MM.1S (cell line): ENCODE results near the gene ABCA13.
"Not testable (repeated sequence)": the region's sequence is repeated elsewhere in the genome, so short reads cannot be mapped to it uniquely, and the experiment has no call there.

ENCODE experiments used
- DNase-seq: peaks from one replicate; pipeline ENCODE4 v3.0.0-alpha.2; 2015
- H2AFZ ChIP-seq: fragments of 300-600 bp; sonication (generic); 2 replicates; pipeline ENCODE4 v1.6.0; 2016; ENCODE audit warnings: antibody characterized with exemption, low read length
- H3F3A ChIP-seq: fragments of 300-600 bp; sonication (generic); 2 replicates; pipeline ENCODE4 v1.6.1; 2016; ENCODE audit warnings: mild to moderate bottlenecking, antibody characterized with exemption, low read length, moderate library complexity, mixed read lengths; ENCODE audit not compliant: insufficient read depth
- H3K27ac ChIP-seq: fragments of 300-600 bp; sonication (generic); 2 replicates; pipeline ENCODE4 v1.5.1; 2016; ENCODE audit warnings: mild to moderate bottlenecking, low read length
- H3K27me3 ChIP-seq: fragments of 300-600 bp; sonication (generic); replicated peaks from 2 replicates; pipeline ENCODE4 v1.6.0; 2016; ENCODE audit warnings: low read length; ENCODE audit not compliant: insufficient read depth
- H3K36me3 ChIP-seq: fragments of 300-600 bp; sonication (generic); replicated peaks from 2 replicates; pipeline ENCODE4 v1.6.1; 2016; ENCODE audit warnings: mild to moderate bottlenecking, low read length, mixed read lengths; ENCODE audit not compliant: insufficient read depth
- H3K4me1 ChIP-seq: fragments of 300-600 bp; sonication (generic); 2 replicates; pipeline ENCODE4 v1.6.1; 2016; ENCODE audit warnings: low read length, mixed read lengths
- H3K4me2 ChIP-seq: fragments of 300-600 bp; sonication (generic); 2 replicates; pipeline ENCODE4 v1.6.0; 2016; ENCODE audit warnings: low read depth, low read length
- H3K4me3 ChIP-seq: fragments of 300-600 bp; sonication (generic); 2 replicates; pipeline ENCODE4 v1.5.1; 2016; ENCODE audit warnings: low read length, mixed read lengths
- H3K79me2 ChIP-seq: fragments of 300-600 bp; sonication (generic); 2 replicates; pipeline ENCODE4 v1.6.1; 2016; ENCODE audit warnings: mixed run types, low read length, mixed read lengths
- H3K9ac ChIP-seq: fragments of 300-600 bp; sonication (generic); 2 replicates; pipeline ENCODE4 v1.6.1; 2016; ENCODE audit warnings: low read length, mixed read lengths
- H3K9me2 ChIP-seq: fragments of 300-600 bp; sonication (generic); replicated peaks from 2 replicates; pipeline ENCODE4 v1.6.1; 2016; ENCODE audit warnings: mild to moderate bottlenecking, low read length, mixed read lengths; ENCODE audit not compliant: insufficient read depth
- H3K9me3 ChIP-seq: fragments of 300-600 bp; sonication (generic); replicated peaks from 2 replicates; pipeline ENCODE4 v1.6.1; 2016; ENCODE audit warnings: mild to moderate bottlenecking, low read length, mixed read lengths; ENCODE audit not compliant: insufficient read depth
- H4K20me1 ChIP-seq: fragments of 300-600 bp; sonication (generic); 2 replicates; pipeline ENCODE4 v1.6.1; 2016; ENCODE audit warnings: mild to moderate bottlenecking, low read length, moderate library complexity, mixed read lengths; ENCODE audit not compliant: insufficient read depth
- CTCF ChIP-seq: fragments of 300-600 bp; sonication (generic); IDR thresholded peaks from 2 replicates; pipeline ENCODE4 v1.5.1; 2016; ENCODE audit warnings: antibody characterized with exemption, low read length, mixed read lengths
- EZH2 ChIP-seq: fragments of 300-600 bp; sonication (generic); optimal IDR thresholded peaks from 2 replicates; pipeline ENCODE3; 2017; ENCODE audit warnings: low read depth, mild to moderate bottlenecking, antibody characterized with exemption, low read length, mixed read lengths
- EZH2phosphoT487 ChIP-seq: fragments of 300-600 bp; sonication (generic); IDR thresholded peaks from 2 replicates; pipeline ENCODE4 v1.6.1; 2018; ENCODE audit warnings: antibody characterized with exemption, low read length

Gene ABCA13

GRCh38 chr7:48141521-48141920, 29.7 kb upstream of the ABCA13 start:
- no peaks in the 10 kb centered on the region for H3K36me3 ChIP-seq
- DNase-seq, result no peak
- H3K4me3 ChIP-seq, result no peak overlapping the region
- H3K4me2 ChIP-seq, result no peak overlapping the region
- no peak overlapping the region for H2AFZ ChIP-seq
- no peaks in the 10 kb centered on the region for H4K20me1 ChIP-seq
- no peaks in the 10 kb centered on the region for H3F3A ChIP-seq
- H3K9me3 ChIP-seq, result no peaks in the 10 kb centered on the region
- no peaks in the 10 kb centered on the region for H3K9me2 ChIP-seq
- H3K9ac ChIP-seq, result no peak overlapping the region
- H3K4me1 ChIP-seq, result peaks cover 5% of the 10 kb centered on the region; the same call in 1 of the 2 replicates
- no peak overlapping the region for H3K27ac ChIP-seq
- TF ChIP-seq EZH2 (no peak), EZH2phosphoT487 (no peak)
- no peaks in the 10 kb centered on the region for H3K79me2 ChIP-seq
- H3K27me3 ChIP-seq, result no peaks in the 10 kb centered on the region

- Histone ChIP-seq H3K9me3 (no peaks in the 10 kb centered on the region), H3F3A (no peaks in the 10 kb centered on the region), H3K9ac (no peak overlapping the region), H4K20me1 (no peaks in the 10 kb centered on the region), H3K27me3 (no peaks in the 10 kb centered on the region), H3K4me3 (no peak overlapping the region), H3K4me1 (peaks cover 5% of the 10 kb centered on the region; the same call in 1 of the 2 replicates), H3K4me2 (no peak overlapping the region), H3K9me2 (no peaks in the 10 kb centered on the region), H3K27ac (no peak overlapping the region), H2AFZ (no peak overlapping the region), H3K79me2 (no peaks in the 10 kb centered on the region), H3K36me3 (no peaks in the 10 kb centered on the region)
- TF ChIP-seq CTCF (no peak), EZH2 (no peak), EZH2phosphoT487 (no peak)
- DNase-seq, result no peak
These were observed 26.9 kb upstream of the ABCA13 start for GRCh38 chr7:48144291-48144768.

- Histone ChIP-seq H3K36me3 (no peaks in the 10 kb centered on the region), H3K27me3 (no peaks in the 10 kb centered on the region), H3K79me2 (no peaks in the 10 kb centered on the region), H2AFZ (no peak overlapping the region), H4K20me1 (no peaks in the 10 kb centered on the region), H3K4me1 (no peaks in the 10 kb centered on the region), H3K9ac (no peak overlapping the region), H3K9me3 (no peaks in the 10 kb centered on the region), H3K27ac (no peak overlapping the region), H3F3A (no peaks in the 10 kb centered on the region), H3K4me3 (no peak overlapping the region), H3K4me2 (no peak overlapping the region), H3K9me2 (no peaks in the 10 kb centered on the region)
- TF ChIP-seq EZH2phosphoT487 (no peak), EZH2 (no peak), CTCF (no peak)
- no peak for DNase-seq
These were observed 24.1 kb upstream of the ABCA13 start for GRCh38 chr7:48147078-48147591.

- H3K4me1 ChIP-seq, H3K36me3 ChIP-seq, H3K4me3 ChIP-seq, H3K4me2 ChIP-seq, H4K20me1 ChIP-seq, H2AFZ ChIP-seq, H3F3A ChIP-seq, H3K79me2 ChIP-seq, H3K9me3 ChIP-seq, H3K9ac ChIP-seq, H3K27me3 ChIP-seq, H3K9me2 ChIP-seq, DNase-seq, H3K27ac ChIP-seq: not testable (repeated sequence)
These were observed 23.6 kb upstream of the ABCA13 start for GRCh38 chr7:48147690-48148089.
